Lower leg skin (tissue), 3 donors: ENCODE data around the gene DEXI.

Experiments
- POLR2A ChIP-seq, 2 donors: fragments of 450-650 bp; IDR thresholded peaks; one replicate each; pipeline ENCODE4 v1.6.1; 2016 to 2017; ENCODE audit warnings: antibody characterized with exemption in 2 of 2, mild to moderate bottlenecking in 1 of 2, moderate library complexity in 1 of 2
- TF ChIP-seq, protein P1 (sequence below), 3 donors: fragments of 450-650 bp; IDR thresholded peaks; one replicate each; pipeline ENCODE4 v1.5.1; 2016; ENCODE audit warnings: antibody characterized with exemption in 3 of 3, mild to moderate bottlenecking in 3 of 3, moderate library complexity in 2 of 3

DNA sequence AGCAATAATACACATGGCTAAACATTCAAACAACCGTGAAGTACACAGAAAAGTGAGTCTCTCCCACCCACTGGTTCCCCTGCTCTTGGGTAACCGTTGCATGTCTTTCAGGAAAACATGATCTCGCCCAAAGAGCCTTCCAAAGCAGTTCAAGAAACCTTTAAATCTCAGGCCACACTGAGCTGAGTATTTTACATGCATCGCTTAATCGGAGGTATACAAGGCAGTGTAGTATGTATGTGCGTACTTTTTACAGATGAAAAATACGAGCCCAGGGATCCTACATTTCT lies 741 bp upstream of the DEXI start:
- TF ChIP-seq, protein P1, sequence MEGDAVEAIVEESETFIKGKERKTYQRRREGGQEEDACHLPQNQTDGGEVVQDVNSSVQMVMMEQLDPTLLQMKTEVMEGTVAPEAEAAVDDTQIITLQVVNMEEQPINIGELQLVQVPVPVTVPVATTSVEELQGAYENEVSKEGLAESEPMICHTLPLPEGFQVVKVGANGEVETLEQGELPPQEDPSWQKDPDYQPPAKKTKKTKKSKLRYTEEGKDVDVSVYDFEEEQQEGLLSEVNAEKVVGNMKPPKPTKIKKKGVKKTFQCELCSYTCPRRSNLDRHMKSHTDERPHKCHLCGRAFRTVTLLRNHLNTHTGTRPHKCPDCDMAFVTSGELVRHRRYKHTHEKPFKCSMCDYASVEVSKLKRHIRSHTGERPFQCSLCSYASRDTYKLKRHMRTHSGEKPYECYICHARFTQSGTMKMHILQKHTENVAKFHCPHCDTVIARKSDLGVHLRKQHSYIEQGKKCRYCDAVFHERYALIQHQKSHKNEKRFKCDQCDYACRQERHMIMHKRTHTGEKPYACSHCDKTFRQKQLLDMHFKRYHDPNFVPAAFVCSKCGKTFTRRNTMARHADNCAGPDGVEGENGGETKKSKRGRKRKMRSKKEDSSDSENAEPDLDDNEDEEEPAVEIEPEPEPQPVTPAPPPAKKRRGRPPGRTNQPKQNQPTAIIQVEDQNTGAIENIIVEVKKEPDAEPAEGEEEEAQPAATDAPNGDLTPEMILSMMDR (IDR thresholded peaks at IDR 0.05), result no peak
- no peak for TF ChIP-seq POLR2A (IDR thresholded peaks at IDR 0.05)
